ENCODE measurements around the gene NMBR.

GRCh38 chr6:142195862-142196541 is 49.1 kb upstream of the NMBR start:
- no peak for TF ChIP-seq FOXM1 (IDR thresholded peaks at IDR 0.05; ENCODE audit: borderline replicate concordance, low read depth)
- TF ChIP-seq YY1 (IDR thresholded peaks at IDR 0.05; ENCODE audit: low read depth): no peak
- no peak for TF ChIP-seq EP300 (IDR thresholded peaks at IDR 0.05; ENCODE audit: borderline replicate concordance)
- no peak for TF ChIP-seq EGR1 (IDR thresholded peaks at IDR 0.05)
- TF ChIP-seq NFIC (IDR thresholded peaks at IDR 0.05): no peak

All from Ishikawa (cell line).